GM12892 (cell line): ENCODE results near the gene PVRIG.
"Not testable (repeated sequence)": the region's sequence is repeated elsewhere in the genome, so short reads cannot be mapped to it uniquely, and the experiment has no call there.

Source experiments
- DNase-seq: peaks from one replicate; pipeline ENCODE4 v3.0.0; 2011; ENCODE audit not compliant: insufficient read length
- FAIRE-seq: peaks from 2 replicates; lab custom pipeline; 2011; peaks lifted over from hg19 to GRCh38; lab: Jason Lieb, UNC
- POLR2A ChIP-seq: IDR thresholded peaks from 2 replicates; pipeline ENCODE4 v1.6.1; 2011; ENCODE audit warnings: low read depth, low read length, control low read depth
- POLR2AphosphoS5 ChIP-seq: IDR thresholded peaks from 2 replicates; pipeline ENCODE4 v1.6.1; 2011; ENCODE audit warnings: low read depth, low read length, control low read depth
- TAF1 ChIP-seq: IDR thresholded peaks from 2 replicates; pipeline ENCODE4 v1.6.1; 2011; ENCODE audit warnings: low read depth, mild to moderate bottlenecking, control low read depth, low read length, borderline replicate concordance

Gene PVRIG

GRCh38 chr7:100223376-100223927, 3.7 kb downstream of the PVRIG start:
- DNase-seq, FAIRE-seq: not testable (repeated sequence)
- TF ChIP-seq POLR2AphosphoS5 = peak; percentile 46
- peak; percentile 45; the same call in 1 of the 2 replicates for TF ChIP-seq POLR2A

- DNase-seq, FAIRE-seq: not testable (repeated sequence)
Observed at GRCh38 chr7:100224891-100225290, 5.1 kb downstream of the PVRIG start.

- not testable (repeated sequence) for FAIRE-seq, DNase-seq
Observed at GRCh38 chr7:100234660-100235317, 15.0 kb downstream of the PVRIG start.

- DNase-seq, FAIRE-seq: not testable (repeated sequence)
Observed at GRCh38 chr7:100239975-100240374, 20.2 kb downstream of the PVRIG start.

GRCh38 chr7:100243385-100243784, 23.6 kb downstream of the PVRIG start:
- DNase-seq = peak; percentile 48

GRCh38 chr7:100244988-100245605, 25.3 kb downstream of the PVRIG start:
- not testable (repeated sequence) for DNase-seq, FAIRE-seq

More at GRCh38 chr7:100243385-100243784, 23.6 kb downstream of the PVRIG start:
- not testable (repeated sequence) for FAIRE-seq

GRCh38 chr7:100246121-100246864, 26.5 kb downstream of the PVRIG start:
- FAIRE-seq, DNase-seq: not testable (repeated sequence)

GRCh38 chr7:100246865-100247137, 27.1 kb downstream of the PVRIG start:
- not testable (repeated sequence) for DNase-seq, FAIRE-seq

GRCh38 chr7:100247152-100247757, 27.5 kb downstream of the PVRIG start:
- DNase-seq (no peak), FAIRE-seq (no peak)
- TF ChIP-seq POLR2AphosphoS5 = no peak
- no peak for TF ChIP-seq POLR2A

GRCh38 chr7:100248483-100248882, 28.7 kb downstream of the PVRIG start:
- no peak for FAIRE-seq
- no peak for TF ChIP-seq POLR2AphosphoS5
- no peak for TF ChIP-seq POLR2A
- no peak for TF ChIP-seq TAF1
- no peak for DNase-seq

- no peak for FAIRE-seq
- no peak for TF ChIP-seq POLR2A
- no peak for TF ChIP-seq TAF1
- TF ChIP-seq POLR2AphosphoS5 = no peak
- DNase-seq = no peak
Observed at GRCh38 chr7:100257017-100257416, 37.3 kb downstream of the PVRIG start.

GRCh38 chr7:100259984-100260383, 40.2 kb downstream of the PVRIG start:
- not testable (repeated sequence) for DNase-seq, FAIRE-seq

- not testable (repeated sequence) for DNase-seq, FAIRE-seq
Observed at GRCh38 chr7:100262896-100263295, 43.1 kb downstream of the PVRIG start.

- not testable (repeated sequence) for FAIRE-seq
Observed at GRCh38 chr7:100264223-100264622, 44.5 kb downstream of the PVRIG start.

GRCh38 chr7:100264669-100265165, 45.0 kb downstream of the PVRIG start:
- not testable (repeated sequence) for DNase-seq, FAIRE-seq

More at GRCh38 chr7:100264223-100264622, 44.5 kb downstream of the PVRIG start:
- not testable (repeated sequence) for DNase-seq

- not testable (repeated sequence) for DNase-seq
Observed at GRCh38 chr7:100265851-100266250, 46.1 kb downstream of the PVRIG start.

More at GRCh38 chr7:100265851-100266250, 46.1 kb downstream of the PVRIG start:
- not testable (repeated sequence) for FAIRE-seq
